HCT116 (cell line): Measurements from ENCODE around the gene KCNJ10. TPM values are rescaled to one million over a fixed set of nuclear protein-coding genes. Genes with fewer than 3 reads are reported as not detected.

Experiments used
- ATAC-seq: fragments of 200-7000 bp; cut with Tn5 transposase; 2 replicates; pipeline ENCODE4 v1.9.1; 2020; ENCODE audit warnings: mild to moderate bottlenecking, moderate library complexity
- BruUV-seq: library from RNA; stranded (reverse); fragments of 400-500 nt; replicated peaks from 2 replicates; lab custom pipeline; 2021; lab: Mats Ljungman, UMichigan
- CTCF ChIA-PET: fragments of 300-600 bp; sonication (Branson Sonifier 250); formaldehyde crosslinking; loops from one replicate; lab custom pipeline; 2021; ENCODE audit warnings: antibody characterized with exemption; lab: Charles Lee
- POLR2A ChIA-PET: fragments of 300-600, 350-600 bp; sonication (Branson Sonifier 250); formaldehyde crosslinking; loops from one replicate; lab custom pipeline; 2021; ENCODE audit warnings: antibody characterized with exemption; lab: Charles Lee
- RAD21 ChIA-PET, 2 experiments: fragments of 300-600 bp; sonication (Branson Sonifier 250); formaldehyde crosslinking; loops; one replicate each; lab custom pipeline; 2023; ENCODE audit warnings: low total read pairs in 2 of 2; ENCODE audit not compliant: uncharacterized antibody in 2 of 2, unreplicated experiment in 2 of 2, low non-redundant PET in 1 of 2; lab: Charles Lee
- DNase-seq: peaks from one replicate; pipeline ENCODE4 v3.0.0-alpha.2; 2010; ENCODE audit warnings: low read depth, low spot score
- H2AFZ ChIP-seq: fragments of 200-600 bp; shearing (Covaris generic), sonication (generic); 2 replicates; pipeline ENCODE4 v1.6.1; 2017; ENCODE audit warnings: low read depth, mixed run types, mixed read lengths, antibody characterized with exemption, low read length; ENCODE audit not compliant: poor library complexity, severe bottlenecking
- H3K27ac ChIP-seq: 2 replicates; pipeline ENCODE4 v1.5.1; 2012; ENCODE audit warnings: low read depth, low read length
- H3K27me3 ChIP-seq: fragments of 200-600 bp; sonication (generic); 2 replicates; pipeline ENCODE4 v1.6.1; 2016; ENCODE audit warnings: mixed run types, low read length, mixed read lengths; ENCODE audit not compliant: insufficient read depth
- H3K36me3 ChIP-seq, 2 experiments: fragments of 200-500 bp in 1 of 2; fragments of 200-600 bp in 1 of 2; sonication (Bioruptor generic) in 1 of 2; sonication (generic) in 1 of 2; 2 replicates each; pipeline versions ENCODE4 v1.5.1 to v1.6.1; 2014 to 2016; ENCODE audit warnings: low read length in 2 of 2, inconsistent platforms in 1 of 2, mixed read lengths in 1 of 2, mixed run types in 1 of 2; ENCODE audit not compliant: insufficient read depth in 2 of 2, control insufficient read depth in 1 of 2
- H3K4me1 ChIP-seq, 2 experiments: fragments of 200-600 bp in 1 of 2; sonication (generic) in 1 of 2; 2 replicates each; pipeline versions ENCODE4 v1.5.1 to v1.6.1; 2012 to 2017; ENCODE audit warnings: low read length in 2 of 2, inconsistent platforms in 1 of 2, mild to moderate bottlenecking in 1 of 2, mixed read lengths in 1 of 2, mixed run types in 1 of 2, moderate library complexity in 1 of 2; ENCODE audit not compliant: insufficient read depth in 2 of 2, control insufficient read depth in 1 of 2
- H3K4me2 ChIP-seq: fragments of 200-600 bp; sonication (generic); 2 replicates; pipeline ENCODE4 v1.6.1; 2017; ENCODE audit warnings: mixed run types, low read length, mixed read lengths
- H3K4me3 ChIP-seq, 2 experiments: fragments of 200-600 bp in 1 of 2; sonication (generic) in 1 of 2; replicated peaks in 1 of 2; 2 replicates each; pipeline ENCODE4 v1.5.1; 2011 to 2016; ENCODE audit warnings: low read length in 2 of 2, control low read depth in 1 of 2, low read depth in 1 of 2, mild to moderate bottlenecking in 1 of 2, mixed read lengths in 1 of 2, mixed run types in 1 of 2
- H3K79me2 ChIP-seq: fragments of 200-600 bp; sonication (generic); 2 replicates; pipeline ENCODE4 v1.6.1; 2017; ENCODE audit warnings: mild to moderate bottlenecking, mixed run types, low read length, moderate library complexity, mixed read lengths; ENCODE audit not compliant: insufficient read depth
- H3K9ac ChIP-seq: fragments of 200-600 bp; sonication (generic); 2 replicates; pipeline ENCODE4 v1.6.1; 2016; ENCODE audit warnings: low read length, mixed read lengths
- H3K9me2 ChIP-seq: fragments of 200-600 bp; sonication (generic), shearing (Covaris generic); 2 replicates; pipeline ENCODE4 v1.6.1; 2017; ENCODE audit warnings: mixed run types, mild to moderate bottlenecking, moderate library complexity; ENCODE audit not compliant: insufficient read depth
- H3K9me3 ChIP-seq, 2 experiments: fragments of 200-500 bp in 1 of 2; fragments of 200-600 bp in 1 of 2; sonication (Bioruptor generic) in 1 of 2; sonication (generic) in 1 of 2; 2 replicates each; pipeline ENCODE4 v1.6.1; 2014 to 2017; ENCODE audit warnings: low read length in 2 of 2, mixed read lengths in 2 of 2, inconsistent platforms in 1 of 2, low read depth in 1 of 2, mild to moderate bottlenecking in 1 of 2, mixed run types in 1 of 2, moderate library complexity in 1 of 2; ENCODE audit not compliant: control insufficient read depth in 1 of 2, insufficient read depth in 1 of 2
- H4K20me1 ChIP-seq: fragments of 200-600 bp; sonication (generic), shearing (Covaris generic); 2 replicates; pipeline ENCODE4 v1.6.1; 2017; ENCODE audit warnings: mixed run types, mild to moderate bottlenecking, moderate library complexity; ENCODE audit not compliant: insufficient read depth
- CEBPB ChIP-seq: IDR thresholded peaks from 2 replicates; pipeline ENCODE4 v1.6.1; 2012; ENCODE audit warnings: low read depth
- ELF1 ChIP-seq: IDR thresholded peaks from 2 replicates; pipeline ENCODE4 v1.6.1; 2012; ENCODE audit warnings: low read depth, borderline replicate concordance
- EZH2 ChIP-seq: fragments of 200-600 bp; sonication (generic); IDR thresholded peaks from 2 replicates; pipeline ENCODE4 v1.6.1; 2017; ENCODE audit warnings: antibody characterized with exemption, mixed run types
- EZH2phosphoT487 ChIP-seq: fragments of 200-600 bp; IDR thresholded peaks from 2 replicates; pipeline ENCODE4 v1.6.1; 2018; ENCODE audit warnings: antibody characterized with exemption, borderline replicate concordance
- FOSL1 ChIP-seq: IDR thresholded peaks from 2 replicates; pipeline ENCODE4 v1.6.1; 2012; ENCODE audit warnings: low read depth
- SIN3A ChIP-seq: IDR thresholded peaks from 2 replicates; pipeline ENCODE4 v1.6.1; 2012; ENCODE audit warnings: low read depth
- SP1 ChIP-seq: IDR thresholded peaks from 2 replicates; pipeline ENCODE4 v1.6.1; 2012; ENCODE audit warnings: low read depth
- TCF7L2 ChIP-seq: IDR thresholded peaks from 2 replicates; pipeline ENCODE4 v1.7.0; 2011; ENCODE audit warnings: borderline replicate concordance, inconsistent platforms; ENCODE audit not compliant: insufficient read depth, insufficient read length; ENCODE audit errors: extremely low read depth
- YY1 ChIP-seq: IDR thresholded peaks from 2 replicates; pipeline ENCODE4 v1.6.1; 2011; ENCODE audit warnings: low read length, low read depth, moderate library complexity, mild to moderate bottlenecking; ENCODE audit not compliant: insufficient replicate concordance; ENCODE audit errors: extremely low read depth
- ZFX ChIP-seq: fragments of 450-650 bp; IDR thresholded peaks from 2 replicates; pipeline ENCODE4 v1.6.1; 2017
- intact Hi-C: fragments of 100-400 bp; cut with micrococcal nuclease; formaldehyde crosslinking; loops from 2 replicates; pipeline ENCODE4 v1.10.0; 2022
- total RNA-seq: library from RNA; stranded (reverse); gene quantifications from one replicate; pipeline ENCODE4 v1.2.1, GENCODE V29; 2021; ENCODE audit not compliant: unreplicated experiment
- TF ChIP-seq, protein P1 (sequence below): IDR thresholded peaks from 2 replicates; pipeline ENCODE4 v1.6.1; 2011; ENCODE audit warnings: mild to moderate bottlenecking, low read length, moderate library complexity; ENCODE audit not compliant: insufficient replicate concordance; ENCODE audit errors: extremely low read depth
- TF ChIP-seq, protein P2 (sequence below): IDR thresholded peaks from 2 replicates; pipeline ENCODE4 v1.6.1; 2012
- TF ChIP-seq, protein P3 (sequence below): IDR thresholded peaks from 2 replicates; pipeline ENCODE4 v1.6.1; 2012
- TF ChIP-seq, protein P4 (sequence below), 3 experiments: fragments of 200-600 bp in 1 of 3; sonication (generic) in 1 of 3; IDR thresholded peaks in 2 of 3; conservative IDR thresholded peaks in 1 of 3; 2 replicates each; pipeline ENCODE4 v1.5.1; 2012 to 2017; ENCODE audit warnings: low read depth in 2 of 3, low read length in 2 of 3, antibody characterized with exemption in 1 of 3, borderline replicate concordance in 1 of 3, control low read depth in 1 of 3, mild to moderate bottlenecking in 1 of 3, mixed read lengths in 1 of 3, mixed run types in 1 of 3, moderate library complexity in 1 of 3; ENCODE audit not compliant: insufficient read depth in 1 of 3

The KCNJ10 gene
- total RNA-seq, 1 experiment from 2014 or later: 0.57 TPM

DNA sequence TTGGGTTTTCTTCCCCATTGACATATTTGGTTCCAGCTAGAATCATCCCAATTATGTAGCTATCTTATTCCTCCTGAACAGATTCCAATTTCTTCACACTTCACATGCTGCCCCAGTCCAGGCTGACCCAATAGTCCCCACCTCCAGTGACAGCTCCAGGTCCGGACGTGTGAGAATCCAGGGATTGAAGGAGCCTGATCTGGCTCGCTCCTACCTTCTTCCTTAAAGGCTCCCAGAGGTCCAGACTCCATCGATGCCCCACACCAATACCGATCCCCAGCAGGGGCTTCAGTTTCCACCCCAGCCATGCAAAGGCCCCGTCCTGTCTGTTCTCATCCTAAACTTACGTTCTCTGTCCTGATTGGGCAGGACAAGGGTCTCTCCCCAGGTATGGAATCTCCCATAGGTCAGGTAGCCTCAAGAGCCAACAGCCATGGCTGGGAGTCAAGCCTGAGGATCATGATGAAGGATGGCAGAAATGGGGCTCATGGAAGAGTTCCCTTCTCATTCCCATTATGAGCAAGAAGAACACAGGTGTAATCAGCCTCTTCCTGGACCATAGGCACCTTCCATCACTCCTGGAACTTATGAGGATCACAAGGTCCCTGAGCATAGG lies 95.5 kb downstream of the KCNJ10 start:
- Histone ChIP-seq H3K4me2 (no peak overlapping the region), H3K9me3 (no peaks in the 10 kb centered on the region), H2AFZ (no peak overlapping the region), H3K4me3 (no peak overlapping the region), H3K27me3 (peaks cover 39% of the 10 kb centered on the region), H4K20me1 (no peaks in the 10 kb centered on the region), H3K79me2 (no peaks in the 10 kb centered on the region)
- DNase-seq (no peak), ATAC-seq (no peak)
- RAD21 ChIA-PET: no interaction called here
- no TSS peak for BruUV-seq
- TF ChIP-seq EZH2phosphoT487 (no peak), ZFX (no peak), FOSL1 (no peak), SP1 (no peak), ELF1 (no peak), YY1 (no peak), SIN3A (no peak), CEBPB (no peak), EZH2 (no peak), TCF7L2 (no peak)
- TF ChIP-seq, protein P1, sequence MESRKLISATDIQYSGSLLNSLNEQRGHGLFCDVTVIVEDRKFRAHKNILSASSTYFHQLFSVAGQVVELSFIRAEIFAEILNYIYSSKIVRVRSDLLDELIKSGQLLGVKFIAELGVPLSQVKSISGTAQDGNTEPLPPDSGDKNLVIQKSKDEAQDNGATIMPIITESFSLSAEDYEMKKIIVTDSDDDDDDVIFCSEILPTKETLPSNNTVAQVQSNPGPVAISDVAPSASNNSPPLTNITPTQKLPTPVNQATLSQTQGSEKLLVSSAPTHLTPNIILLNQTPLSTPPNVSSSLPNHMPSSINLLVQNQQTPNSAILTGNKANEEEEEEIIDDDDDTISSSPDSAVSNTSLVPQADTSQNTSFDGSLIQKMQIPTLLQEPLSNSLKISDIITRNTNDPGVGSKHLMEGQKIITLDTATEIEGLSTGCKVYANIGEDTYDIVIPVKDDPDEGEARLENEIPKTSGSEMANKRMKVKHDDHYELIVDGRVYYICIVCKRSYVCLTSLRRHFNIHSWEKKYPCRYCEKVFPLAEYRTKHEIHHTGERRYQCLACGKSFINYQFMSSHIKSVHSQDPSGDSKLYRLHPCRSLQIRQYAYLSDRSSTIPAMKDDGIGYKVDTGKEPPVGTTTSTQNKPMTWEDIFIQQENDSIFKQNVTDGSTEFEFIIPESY: no peak
- TF ChIP-seq, protein P2, sequence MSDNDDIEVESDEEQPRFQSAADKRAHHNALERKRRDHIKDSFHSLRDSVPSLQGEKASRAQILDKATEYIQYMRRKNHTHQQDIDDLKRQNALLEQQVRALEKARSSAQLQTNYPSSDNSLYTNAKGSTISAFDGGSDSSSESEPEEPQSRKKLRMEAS: no peak
- TF ChIP-seq, protein P3, sequence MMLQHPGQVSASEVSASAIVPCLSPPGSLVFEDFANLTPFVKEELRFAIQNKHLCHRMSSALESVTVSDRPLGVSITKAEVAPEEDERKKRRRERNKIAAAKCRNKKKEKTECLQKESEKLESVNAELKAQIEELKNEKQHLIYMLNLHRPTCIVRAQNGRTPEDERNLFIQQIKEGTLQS: no peak
- TF ChIP-seq, protein P4, sequence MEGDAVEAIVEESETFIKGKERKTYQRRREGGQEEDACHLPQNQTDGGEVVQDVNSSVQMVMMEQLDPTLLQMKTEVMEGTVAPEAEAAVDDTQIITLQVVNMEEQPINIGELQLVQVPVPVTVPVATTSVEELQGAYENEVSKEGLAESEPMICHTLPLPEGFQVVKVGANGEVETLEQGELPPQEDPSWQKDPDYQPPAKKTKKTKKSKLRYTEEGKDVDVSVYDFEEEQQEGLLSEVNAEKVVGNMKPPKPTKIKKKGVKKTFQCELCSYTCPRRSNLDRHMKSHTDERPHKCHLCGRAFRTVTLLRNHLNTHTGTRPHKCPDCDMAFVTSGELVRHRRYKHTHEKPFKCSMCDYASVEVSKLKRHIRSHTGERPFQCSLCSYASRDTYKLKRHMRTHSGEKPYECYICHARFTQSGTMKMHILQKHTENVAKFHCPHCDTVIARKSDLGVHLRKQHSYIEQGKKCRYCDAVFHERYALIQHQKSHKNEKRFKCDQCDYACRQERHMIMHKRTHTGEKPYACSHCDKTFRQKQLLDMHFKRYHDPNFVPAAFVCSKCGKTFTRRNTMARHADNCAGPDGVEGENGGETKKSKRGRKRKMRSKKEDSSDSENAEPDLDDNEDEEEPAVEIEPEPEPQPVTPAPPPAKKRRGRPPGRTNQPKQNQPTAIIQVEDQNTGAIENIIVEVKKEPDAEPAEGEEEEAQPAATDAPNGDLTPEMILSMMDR (IDR thresholded peaks at IDR 0.05 in 2 of 3, conservative IDR thresholded peaks at IDR 0.05 in 1 of 3; ENCODE audit: borderline replicate concordance in 1 of 3, insufficient read depth in 1 of 3, low read depth in 2 of 3, low read length in 2 of 3): no peak
- TF ChIP-seq, all 23 proteins: peak for 0
- intact Hi-C loops: no loop called here
- ChIA-PET POLR2A (no interaction called here), CTCF (no interaction called here)
- peaks cover 0 to 7% of the 10 kb centered on the region in 2 experiments; a peak in 1 of 4 replicates for H3K4me1 ChIP-seq
- H3K9me2 ChIP-seq: no peaks in the 10 kb centered on the region
- no peak overlapping the region for H3K9ac ChIP-seq
- H3K36me3 ChIP-seq: no peaks in the 10 kb centered on the region
- H3K27ac ChIP-seq: no peak overlapping the region
